ENCODE data around the gene NT5C3B.
A peak's percentile ranks its signal among the peaks of the same experiment; 100 is the strongest.
"Not testable (repeated sequence)": the region's sequence is repeated elsewhere in the genome, so short reads cannot be mapped to it uniquely, and the experiment has no call there.

NT5C3B gene

DNA sequence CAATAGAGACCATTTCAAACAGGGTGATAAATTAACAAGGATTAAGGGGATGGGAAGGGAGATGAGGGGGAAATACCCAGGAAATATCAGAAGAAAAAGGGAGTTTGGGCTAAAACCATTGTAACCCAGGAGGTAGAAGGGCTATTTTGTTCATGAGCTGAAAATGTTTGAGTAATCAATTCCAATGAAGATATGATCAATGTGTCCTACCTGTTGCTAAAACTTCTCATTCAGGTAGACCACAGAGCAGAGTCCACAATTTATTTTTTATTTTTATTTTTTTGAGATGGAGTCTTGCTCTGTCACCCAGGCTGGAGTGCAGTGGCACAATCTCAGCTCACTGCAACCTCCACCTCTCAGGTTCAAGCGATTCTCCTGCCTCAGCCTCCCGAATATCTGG, 3.4 kb upstream of the NT5C3B start:
- DNase-seq (ENCODE audit: low spot score) = not testable (repeated sequence)

DNA sequence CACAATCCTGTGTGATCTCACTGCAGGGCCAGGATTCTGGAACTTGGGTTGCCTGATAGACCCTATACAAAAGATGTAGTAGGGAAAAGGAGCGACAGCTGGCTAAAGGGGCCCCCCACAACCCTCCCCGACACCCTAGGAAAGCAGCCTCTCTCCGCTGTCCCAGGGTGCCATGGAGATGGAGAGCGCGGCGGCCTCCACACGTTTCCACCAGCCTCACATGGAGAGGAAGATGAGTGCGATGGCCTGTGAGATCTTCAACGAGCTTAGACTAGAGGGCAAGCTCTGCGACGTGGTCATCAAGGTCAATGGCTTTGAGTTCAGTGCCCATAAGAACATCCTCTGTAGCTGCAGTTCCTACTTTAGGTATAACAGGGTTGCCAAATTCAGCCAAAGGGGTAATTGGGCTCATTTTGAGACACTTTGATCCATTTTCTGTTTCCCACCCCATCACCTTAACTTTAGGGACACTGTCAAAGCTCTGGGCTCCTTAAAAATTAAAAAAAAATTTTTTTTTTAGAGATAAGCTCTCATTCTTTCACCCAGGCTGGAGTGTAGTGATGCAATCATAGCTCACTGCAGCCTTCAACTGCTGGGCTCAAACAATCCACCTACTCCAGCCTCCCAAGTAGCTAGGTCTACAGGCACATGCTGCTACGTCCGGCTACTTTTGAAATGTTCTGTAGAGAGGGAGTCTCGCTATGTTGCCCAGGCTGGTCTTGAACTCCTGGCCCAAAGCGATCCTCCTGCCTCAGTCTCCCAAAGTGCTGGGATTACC, 1.9 kb upstream of the NT5C3B start, which contains the start of gene KLHL10:
KLHL10 (plus strand) TSS at position 65 of the 778 bp plus-strand sequence; CDS start at position 173, 108 bp downstream.
- no peak for DNase-seq (ENCODE audit: low spot score)

DNA sequence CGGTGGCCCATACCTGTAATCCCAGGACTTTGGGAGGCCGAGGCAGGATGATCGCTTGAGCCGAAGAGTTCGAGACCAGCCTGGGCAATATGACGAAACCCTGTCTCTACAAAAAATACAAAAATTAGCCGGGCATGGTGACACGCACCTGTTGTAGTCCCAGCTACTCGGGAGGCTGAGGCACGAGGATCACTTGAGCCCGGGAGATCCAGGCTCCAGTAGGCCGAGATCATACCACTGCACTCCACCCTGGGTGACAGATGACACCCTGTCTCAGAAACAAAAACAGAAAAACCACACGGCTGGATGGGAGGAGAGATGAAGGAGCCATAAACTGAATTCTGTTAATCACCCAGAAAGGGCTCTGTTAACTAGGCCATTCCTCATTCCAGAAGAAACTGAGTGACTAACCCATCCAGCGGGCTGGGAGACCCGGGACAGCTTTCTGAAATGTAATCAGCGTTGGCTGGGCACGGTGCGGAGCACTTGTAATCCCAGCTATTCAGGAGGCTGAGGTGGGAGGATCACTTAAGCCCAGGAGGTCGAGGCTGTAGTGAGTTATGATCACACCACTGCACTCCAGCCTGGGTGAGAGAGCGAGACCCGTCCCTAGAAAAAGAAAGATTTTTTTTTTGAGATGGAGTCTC, 641 bp upstream of the NT5C3B start:
- no peak for DNase-seq (ENCODE audit: low spot score)

DNA sequence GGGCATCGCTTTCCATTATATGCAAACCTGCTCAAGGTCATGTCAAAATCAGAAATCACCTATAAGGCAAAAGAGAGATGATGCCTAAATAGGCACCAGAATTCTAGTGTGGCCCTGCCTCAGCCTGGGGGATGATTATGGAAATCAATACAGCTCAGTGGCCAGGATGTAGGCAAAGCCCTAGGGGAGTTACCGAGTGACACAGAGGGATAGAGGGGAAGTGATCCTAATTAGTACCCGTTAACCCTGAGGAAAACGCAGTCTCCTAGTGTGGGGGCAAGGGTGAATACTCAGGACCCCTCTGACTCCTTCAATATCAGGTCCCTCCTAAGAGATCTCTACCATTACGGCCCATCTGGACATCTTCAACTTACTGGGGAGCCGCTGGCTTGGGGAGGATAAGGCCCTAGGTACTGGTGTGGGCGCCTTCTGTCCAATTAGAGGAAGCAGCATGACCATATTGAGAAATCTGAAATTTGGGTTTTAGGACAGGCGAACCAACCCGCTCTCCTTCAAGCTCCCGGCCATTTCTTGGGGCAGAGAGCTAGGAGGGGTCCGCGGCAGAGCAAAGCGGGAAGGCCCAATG, 725 bp downstream of the NT5C3B start:
- DNase-seq (ENCODE audit: low spot score) = no peak

DNA sequence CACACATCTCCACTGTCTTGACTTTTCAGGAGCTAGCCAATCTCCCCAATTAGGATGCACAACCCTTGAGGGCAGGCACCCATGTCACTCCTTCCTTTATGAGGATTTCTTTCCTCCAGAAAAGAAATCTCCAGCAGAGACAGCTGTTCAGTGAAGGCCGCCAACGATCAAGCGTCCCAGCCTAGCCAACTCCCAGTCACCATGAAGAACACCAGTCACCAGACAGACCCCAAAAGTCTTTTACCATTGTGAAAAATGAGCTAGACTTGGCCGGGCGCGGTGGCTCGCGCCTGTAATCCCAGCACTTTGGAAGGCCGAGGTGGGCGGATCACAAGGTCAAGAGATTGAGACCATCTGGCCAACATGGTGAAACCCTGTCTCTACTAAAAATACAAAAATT, 6.1 kb downstream of the NT5C3B start:
- not testable (repeated sequence) for DNase-seq (ENCODE audit: low spot score)

DNA sequence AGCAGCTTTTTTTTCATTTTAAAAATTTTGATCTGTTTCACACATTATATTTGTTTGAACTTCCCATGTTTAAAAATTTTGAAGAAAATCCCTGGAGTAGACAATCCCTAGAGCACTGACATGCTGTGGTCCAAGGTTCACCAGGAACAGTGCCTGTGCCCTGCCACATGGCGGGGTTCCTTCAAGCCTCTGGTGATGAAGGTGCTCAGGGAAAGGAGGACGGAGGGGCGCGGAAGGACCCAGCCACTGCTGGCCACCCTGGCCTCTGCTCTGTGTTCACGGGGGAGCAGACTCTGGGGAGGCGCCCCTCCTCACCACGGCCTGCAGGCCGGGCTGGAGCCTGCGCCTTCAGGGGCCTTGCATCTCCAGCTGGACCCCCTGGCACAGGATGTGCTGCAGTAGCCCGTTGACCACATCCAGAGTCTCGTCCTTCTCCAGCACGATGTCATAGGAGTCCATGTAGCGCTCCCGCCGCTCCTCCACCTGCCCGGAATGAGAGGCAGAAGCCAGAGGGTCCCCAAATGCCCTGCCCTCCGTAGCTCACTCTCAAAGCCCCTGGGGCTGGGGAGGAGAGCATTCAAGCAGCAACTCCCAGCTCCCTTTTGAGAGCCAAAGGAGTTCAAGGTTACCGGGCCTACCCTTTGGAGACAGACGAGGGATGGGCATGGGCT, 10.7 kb downstream of the NT5C3B start:
- no peak for DNase-seq (ENCODE audit: low spot score)

DNA sequence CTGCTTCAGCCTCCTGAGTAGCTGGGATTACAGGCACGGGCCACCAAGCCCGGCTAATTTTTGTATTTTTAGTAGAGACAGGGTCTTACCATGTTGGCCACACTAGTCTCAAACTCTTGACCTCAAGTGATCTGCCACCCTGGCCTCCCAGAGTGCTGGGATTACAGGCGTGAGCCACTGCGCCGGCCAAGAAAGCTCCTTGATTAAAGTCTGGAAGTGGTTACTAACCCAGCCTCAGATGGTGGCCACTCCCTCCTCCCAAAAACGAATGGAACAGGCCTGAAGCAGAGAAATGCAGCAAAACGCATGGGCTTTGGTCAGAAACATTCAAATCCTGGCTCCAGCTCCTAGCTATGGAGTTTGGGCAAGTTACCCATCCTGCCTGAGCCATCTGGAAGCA, 11.9 kb downstream of the NT5C3B start:
- no peak for DNase-seq (ENCODE audit: low spot score)

DNA sequence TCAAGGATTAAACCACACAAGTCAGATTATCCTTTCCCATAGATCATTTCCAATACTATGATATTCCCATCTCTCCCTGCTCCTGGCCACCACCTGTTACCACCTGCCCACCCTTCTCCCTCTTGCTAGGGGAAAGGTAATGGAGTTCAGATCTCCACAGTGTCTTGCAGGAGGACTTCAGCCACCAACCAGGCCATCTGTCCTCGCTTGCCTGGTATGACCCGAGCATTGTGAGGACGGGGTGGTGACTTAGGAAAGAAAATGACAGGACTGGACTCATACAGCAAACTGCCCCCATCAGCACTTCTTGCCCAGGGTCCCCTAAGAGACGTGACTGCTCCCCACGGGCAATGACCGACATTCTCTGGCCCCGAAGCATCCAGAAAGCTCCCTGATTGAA, 12.5 kb downstream of the NT5C3B start:
- DNase-seq (ENCODE audit: low spot score) = no peak

DNA sequence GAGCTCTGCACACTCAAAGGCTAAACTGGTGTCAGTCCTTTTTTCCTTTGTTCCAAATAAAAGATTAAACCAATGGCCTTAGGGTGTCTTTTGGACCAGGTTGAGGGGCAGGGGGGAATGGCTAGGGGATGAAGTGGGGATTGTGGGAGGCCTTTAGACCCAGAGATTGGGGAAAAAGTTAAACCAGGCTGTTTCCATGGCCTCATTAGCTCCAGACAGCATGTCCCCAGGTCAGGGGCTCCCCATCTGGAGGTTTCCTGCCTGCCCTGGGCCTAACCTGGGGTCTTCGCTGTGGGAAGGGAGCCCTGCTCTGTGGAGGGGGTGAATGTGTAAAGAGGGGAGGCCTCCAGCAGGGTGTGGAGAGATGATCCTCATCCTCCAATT, 12.9 kb downstream of the NT5C3B start:
- DNase-seq (ENCODE audit: low spot score) = no peak

DNA sequence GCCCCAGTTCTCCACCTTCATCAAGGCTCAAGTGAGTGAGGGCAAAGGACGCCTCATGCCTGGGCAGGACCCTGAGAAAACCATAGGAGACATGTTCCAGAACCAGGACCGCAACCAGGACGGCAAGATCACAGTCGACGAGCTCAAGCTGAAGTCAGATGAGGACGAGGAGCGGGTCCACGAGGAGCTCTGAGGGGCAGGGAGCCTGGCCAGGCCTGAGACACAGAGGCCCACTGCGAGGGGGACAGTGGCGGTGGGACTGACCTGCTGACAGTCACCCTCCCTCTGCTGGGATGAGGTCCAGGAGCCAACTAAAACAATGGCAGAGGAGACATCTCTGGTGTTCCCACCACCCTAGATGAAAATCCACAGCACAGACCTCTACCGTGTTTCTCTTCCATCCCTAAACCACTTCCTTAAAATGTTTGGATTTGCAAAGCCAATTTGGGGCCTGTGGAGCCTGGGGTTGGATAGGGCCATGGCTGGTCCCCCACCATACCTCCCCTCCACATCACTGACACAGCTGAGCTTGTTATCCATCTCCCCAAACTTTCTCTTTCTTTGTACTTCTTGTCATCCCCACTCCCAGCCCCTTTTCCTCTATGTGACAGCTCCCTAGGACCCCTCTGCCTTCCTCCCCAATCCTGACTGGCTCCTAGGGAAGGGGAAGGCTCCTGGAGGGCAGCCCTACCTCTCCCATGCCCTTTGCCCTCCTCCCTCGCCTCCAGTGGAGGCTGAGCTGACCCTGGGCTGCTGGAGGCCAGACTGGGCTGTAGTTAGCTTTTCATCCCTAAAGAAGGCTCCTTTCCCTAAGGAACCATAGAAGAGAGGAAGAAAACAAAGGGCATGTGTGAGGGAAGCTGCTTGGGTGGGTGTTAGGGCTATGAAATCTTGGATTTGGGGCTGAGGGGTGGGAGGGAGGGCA, 13.6 kb downstream of the NT5C3B start:
- DNase-seq (ENCODE audit: low spot score) = no peak

DNA sequence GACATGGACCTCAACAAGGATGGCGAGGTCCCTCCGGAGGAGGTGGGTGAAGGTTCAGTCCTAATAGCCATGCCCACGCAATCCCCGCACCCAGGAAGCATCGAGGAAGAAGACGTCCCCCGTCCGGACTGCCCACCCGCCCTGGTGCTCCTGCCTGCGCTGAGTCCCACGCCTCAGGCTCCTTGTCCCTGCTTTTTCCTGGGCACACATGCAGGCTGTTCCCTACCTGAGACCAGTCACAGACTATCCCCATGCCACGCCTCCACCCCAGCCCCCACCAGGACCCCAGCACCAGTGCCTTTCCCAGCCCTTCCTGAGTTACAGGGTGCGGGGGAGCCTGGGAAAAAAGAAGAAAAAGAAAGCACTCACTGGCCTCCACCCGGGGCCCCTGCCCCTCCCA, 14.3 kb downstream of the NT5C3B start:
- DNase-seq (ENCODE audit: low spot score) = no peak

DNA sequence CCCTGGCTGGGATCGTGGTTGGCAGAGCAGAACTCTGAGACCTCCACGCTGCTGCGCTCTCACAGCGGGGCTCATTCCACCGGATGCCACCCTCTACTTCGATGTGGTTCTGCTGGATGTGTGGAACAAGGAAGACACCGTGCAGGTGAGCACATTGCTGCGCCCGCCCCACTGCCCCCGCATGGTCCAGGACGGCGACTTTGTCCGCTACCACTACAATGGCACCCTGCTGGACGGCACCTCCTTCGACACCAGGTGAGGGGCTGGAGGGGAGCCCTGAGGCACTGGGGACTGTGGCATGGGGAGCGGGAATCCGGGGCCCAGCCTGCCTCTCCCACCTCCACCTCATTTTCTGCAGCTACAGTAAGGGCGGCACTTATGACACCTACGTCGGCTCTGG, 18.0 kb downstream of the NT5C3B start:
- no peak for DNase-seq (ENCODE audit: low spot score)

DNA sequence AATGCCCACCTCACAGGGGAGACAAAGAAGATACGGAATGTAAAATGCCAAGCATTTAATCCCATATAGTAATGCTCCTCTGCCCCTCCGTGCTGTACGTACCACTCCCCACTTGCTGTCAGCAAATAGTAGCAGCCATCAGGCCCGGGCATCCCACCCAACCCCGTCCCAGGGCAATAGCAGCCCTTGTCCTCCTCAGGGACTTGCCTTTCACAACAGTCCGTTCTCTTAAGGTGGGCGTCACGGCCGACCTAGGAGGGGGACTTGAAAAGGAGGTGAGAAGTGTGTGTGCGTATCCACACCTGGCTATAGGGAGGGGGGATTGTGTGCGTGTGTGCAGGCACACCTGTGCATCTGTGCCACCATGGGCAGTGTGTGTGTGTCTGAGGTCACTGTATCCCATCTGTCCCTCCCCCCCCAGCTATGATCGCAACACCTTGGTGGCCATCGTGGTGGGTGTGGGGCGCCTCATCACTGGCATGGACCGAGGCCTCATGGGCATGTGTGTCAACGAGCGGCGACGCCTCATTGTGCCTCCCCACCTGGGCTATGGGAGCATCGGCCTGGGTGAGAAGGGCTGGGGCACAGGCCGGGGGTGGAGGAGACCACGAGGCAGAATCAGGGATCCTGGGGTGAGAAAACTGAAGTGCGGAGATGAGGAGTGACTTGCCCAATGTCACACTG, 19.3 kb downstream of the NT5C3B start:
- DNase-seq (ENCODE audit: low spot score) = no peak

DNA sequence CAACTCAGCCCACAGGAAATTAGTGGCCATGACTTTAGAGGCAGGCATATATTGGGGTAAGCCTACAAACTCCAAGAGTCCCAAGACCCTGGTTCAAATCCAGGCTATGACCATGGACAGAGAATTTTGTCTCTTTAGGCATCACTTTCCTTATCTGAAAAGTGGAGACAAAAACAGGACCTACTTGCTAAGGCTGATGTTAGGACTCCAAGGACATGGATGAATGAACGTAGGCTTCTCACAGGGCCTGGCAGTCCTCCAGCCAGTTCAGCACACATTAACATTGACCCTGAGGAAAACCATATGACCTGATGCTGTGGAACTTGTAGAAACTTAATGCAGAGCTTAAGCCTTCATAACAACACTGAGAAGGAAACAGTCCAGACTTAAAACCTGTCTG, 21.8 kb downstream of the NT5C3B start:
- DNase-seq (ENCODE audit: low spot score) = no peak

DNA sequence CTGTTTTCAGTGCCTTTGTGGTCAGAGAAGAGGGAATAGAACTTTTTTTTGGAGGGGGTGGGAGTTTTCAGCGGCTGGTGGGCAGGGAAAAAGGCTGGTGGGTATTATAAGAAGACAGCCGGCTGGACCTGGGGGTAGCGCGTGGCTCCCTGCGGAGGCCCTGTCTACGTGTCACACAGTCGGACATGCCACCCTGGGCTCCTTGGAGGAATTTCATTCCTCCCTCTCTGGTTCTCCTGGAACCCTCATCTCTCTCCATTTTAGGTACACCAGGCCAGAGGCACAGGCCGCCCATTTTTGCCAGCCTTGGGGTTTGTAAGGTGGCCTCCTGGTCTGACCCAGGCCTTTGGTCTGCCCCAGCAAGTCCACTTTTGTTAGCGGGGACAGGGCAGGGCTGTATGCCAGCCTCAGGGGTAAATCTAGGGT, 22.3 kb downstream of the NT5C3B start:
- DNase-seq (ENCODE audit: low spot score) = no peak

DNA sequence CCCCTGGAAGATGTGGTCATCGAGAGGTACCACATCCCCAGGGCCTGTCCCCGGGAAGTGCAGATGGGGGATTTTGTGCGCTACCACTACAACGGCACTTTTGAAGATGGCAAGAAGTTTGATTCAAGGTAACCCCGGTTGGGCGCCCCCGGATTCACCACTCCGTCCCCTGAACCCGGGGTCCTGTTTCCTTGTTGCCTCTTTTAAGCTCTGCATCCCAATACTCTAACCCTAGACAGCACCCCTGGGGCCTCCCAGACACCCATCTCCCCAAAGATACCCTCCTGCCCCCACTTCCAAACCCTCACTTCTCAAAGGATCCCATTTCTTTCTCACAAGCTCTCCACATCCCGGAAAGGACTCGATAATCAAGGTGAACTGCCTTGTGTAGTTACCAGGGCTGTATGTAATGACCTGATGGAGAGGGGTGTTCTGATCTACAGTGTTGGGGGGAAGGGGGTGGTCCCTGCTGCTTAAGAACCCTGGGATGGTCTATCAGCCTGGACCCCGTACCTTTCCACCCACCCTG, 22.8 kb downstream of the NT5C3B start:
- DNase-seq (ENCODE audit: low spot score) = no peak

DNA sequence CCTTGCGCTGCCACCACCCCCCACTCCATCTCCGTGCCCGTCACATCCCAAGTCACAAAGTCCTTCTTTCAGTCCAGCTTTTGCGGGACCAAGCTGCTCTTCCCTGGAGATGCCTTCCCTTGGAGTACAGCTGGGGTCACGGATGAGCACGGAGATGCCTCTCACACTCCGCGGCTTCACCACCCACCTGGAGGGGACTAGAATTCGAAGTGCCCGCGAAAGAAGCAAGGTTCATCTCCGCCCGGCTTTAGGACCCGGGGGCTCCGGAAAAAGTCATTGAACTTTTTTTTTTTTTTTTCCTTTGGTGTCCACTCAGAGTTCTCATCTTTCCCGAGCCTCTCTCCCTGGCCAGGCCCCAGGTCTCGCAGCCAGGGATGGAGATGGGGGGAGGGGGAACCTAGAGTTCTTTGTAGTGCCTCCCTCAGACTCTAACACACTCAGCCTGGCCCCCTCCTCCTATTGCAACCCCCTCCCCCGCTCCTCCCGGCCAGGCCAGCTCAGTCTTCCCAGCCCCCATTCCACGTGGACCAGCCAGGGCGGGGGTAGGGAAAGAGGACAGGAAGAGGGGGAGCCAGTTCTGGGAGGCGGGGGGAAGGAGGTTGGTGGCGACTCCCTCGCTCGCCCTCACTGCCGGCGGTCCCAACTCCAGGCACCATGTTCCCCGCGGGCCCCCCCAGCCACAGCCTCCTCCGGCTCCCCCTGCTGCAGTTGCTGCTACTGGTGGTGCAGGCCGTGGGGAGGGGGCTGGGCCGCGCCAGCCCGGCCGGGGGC, 23.5 kb downstream of the NT5C3B start, which contains the start of gene FKBP10:
FKBP10 (plus strand) TSS at position 624 of the 771 bp plus-strand sequence; CDS start at position 655, 31 bp downstream.
- DNase-seq (ENCODE audit: low spot score) = peak; percentile 93

DNA sequence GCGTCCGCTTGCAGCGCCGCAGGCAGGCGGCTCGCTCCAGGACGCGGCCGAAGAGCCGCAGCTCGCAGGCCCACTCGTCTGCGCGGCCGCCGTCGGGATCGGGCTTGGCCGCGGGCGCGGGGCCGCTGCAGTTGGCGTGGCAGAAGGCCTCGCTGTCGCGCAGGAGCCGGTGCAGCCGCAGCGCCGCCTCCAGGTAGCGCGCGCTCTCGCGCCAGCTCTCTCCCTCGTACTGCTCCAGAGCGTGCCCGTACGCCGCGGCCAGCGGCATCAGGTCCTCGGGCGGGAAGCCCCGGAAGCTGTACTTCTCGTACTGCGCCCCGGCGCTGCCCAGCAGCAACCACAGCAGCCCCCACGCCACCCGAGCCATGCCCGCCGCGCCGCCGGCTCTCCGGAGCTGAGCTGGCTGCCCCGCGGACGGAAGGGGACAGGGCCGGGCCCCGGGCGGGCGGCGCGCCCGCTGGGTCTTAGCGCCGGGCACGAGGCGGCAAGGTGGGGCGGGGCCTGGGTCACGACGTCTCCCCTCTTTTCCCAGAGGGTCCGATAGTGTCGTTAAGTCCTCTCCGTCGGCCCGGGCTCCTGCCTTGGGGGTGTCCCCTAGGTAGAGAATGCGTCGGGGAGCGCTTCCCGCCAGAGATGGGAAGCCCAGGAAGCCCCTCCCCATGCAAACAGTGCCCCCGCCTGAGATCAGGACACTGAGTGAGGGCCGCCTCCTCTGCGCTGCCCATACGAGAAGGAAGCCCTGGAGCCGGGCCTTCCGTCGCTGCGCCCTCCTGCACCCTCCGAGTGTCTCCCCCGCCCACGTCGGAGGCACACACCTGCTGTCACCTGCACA, 24.3 kb downstream of the NT5C3B start, which contains the start of gene P3H4:
P3H4 (minus strand) TSS at position 401 of the 832 bp plus-strand sequence; CDS start at position 367, 34 bp downstream.
- peak; percentile 95 for DNase-seq (ENCODE audit: low spot score)

Measured in left forelimb (tissue), 1 donor.